GM18858 (cell line): ENCODE results near the gene KCNH1.

Source experiments
- ATAC-seq: cut with Tn5 transposase; IDR thresholded peaks from one replicate; pipeline ENCODE4 v1.9.1; 2021; ENCODE audit not compliant: unreplicated experiment

KCNH1 gene

DNA sequence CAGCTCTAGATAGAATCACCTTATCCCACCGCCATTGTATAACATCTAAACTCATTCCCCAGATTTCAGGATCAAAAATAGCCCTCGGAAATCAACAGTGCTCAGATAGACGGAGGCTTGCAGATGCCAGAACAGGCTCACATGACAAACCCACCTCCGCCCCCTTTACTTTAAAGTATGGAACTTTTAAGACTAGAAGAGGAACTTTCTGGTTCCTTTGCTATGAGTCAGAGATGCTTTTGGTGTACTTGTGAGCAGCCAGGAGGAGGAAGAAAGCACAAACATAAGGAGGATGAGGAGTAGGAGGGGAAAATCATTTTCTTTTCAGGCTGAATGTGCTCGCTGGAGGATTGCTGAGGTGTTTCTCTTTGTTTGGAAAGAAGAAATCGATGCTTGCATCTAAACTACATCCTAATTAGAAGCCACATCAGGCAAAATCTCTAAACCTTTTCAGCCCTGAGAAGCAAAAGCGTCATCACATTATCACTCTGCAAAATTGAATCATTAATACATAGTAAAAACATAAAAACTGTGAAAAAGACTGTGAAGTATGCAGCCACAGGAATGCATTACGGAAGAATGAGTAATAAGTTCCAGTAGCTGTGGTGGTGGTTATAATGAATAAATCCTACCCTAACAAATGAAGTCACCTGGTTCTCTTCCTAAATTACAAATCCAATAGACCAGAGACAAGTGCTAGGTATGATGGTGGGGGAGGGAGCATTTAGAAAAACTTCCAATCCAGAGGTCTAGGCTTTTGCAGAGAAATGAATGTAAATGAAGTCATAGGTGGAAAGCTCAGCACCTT, 251.3 kb downstream of the KCNH1 start:
- ATAC-seq, result no peak

DNA sequence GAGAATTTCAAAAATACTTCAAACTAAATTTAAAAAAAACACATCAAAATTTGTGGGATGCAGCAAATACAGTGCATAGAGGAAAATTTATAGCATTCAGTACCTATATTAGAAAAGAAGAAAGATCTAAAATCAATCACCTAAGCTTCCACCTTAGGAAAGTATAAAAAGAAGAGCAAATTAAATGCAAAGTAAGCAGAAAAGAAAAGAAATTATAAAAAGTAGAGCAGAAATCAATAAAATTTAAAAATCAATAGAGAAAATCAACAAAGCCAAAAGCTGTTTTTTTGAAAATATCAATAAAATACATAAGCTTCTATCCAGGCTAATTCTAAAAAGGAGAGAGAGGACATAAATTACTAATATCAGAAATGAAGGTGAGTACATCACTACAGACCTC, 255.4 kb downstream of the KCNH1 start:
- ATAC-seq, result no peak

DNA sequence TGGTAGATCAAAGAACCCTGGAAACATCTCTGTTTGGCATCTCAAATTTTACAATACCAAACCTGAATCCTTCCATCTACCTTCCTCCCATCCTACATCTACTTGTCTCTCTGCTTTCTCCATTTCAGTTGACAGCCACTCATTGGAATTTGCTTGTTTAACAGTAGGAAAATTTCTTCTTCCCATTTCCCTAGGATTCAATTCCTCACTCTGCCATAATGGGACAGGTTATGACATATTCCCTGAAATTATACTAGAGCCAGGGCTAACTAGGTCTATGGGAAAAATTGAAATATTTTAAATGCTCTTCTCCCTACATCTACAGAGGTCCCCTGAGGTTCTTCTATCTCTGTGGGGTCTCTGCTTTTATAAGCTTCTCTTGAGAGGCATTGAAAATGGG, 257.7 kb downstream of the KCNH1 start:
- no peak for ATAC-seq

DNA sequence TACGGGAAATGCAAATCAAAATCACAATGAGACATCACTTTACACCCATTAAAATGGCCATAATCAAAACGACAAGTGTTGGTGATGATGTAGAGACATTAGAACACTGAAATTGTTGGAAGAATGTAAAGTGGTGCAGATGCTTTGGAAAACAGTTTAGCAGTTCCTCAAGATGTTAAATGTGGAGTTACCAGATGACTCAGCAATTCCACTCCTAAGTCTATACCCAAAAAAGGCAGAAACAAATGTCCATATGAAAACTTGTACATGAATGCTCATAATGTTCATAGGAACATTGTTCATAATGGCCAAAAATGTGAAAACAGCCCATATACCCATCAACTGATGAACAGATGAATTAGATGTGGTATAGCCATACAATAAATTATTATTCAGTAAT, 267.4 kb downstream of the KCNH1 start:
- no peak for ATAC-seq

DNA sequence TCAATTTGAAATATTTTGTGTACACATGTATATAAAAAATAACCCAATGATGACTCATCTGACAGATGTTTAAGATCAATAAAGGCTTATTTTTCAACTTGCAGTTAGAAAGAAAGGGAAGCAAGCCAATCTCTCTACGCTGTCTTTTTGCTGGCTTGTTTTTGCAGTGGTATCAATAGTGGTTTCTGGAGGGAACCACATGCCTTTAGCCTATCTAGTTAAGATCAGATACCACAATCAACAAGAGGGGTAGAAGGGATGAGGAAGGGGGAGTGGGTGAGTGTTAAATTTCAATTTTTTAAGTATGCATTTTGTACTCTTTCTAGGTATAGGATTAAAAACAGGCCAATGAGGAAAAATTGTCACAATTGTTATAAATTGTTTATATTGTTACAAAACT, 276.2 kb downstream of the KCNH1 start:
- no peak for ATAC-seq

DNA sequence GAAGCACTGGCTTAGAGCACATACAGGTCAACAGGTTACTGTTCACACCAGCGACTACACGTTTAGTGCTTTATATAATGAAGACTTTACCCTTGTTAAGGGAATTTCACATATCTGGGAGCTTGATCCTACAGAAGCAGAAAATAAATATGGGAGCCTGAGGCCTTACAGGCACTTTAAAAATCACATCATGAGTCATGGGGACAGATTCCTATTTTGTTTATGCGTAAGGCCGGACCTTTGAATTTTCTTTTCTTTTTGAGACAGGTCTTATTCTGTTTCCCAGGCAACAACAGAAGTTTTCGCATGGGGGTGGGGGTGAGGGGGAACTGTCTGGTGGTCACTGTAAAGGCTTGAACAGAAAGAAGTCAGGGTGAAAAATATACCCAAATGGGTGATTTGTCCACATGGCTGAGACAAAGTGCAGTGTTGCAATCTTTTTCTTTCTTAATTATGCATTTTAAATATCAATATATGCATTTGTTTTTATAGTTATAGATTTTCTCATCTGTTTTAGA, 276.7 kb downstream of the KCNH1 start:
- ATAC-seq, result no peak

DNA sequence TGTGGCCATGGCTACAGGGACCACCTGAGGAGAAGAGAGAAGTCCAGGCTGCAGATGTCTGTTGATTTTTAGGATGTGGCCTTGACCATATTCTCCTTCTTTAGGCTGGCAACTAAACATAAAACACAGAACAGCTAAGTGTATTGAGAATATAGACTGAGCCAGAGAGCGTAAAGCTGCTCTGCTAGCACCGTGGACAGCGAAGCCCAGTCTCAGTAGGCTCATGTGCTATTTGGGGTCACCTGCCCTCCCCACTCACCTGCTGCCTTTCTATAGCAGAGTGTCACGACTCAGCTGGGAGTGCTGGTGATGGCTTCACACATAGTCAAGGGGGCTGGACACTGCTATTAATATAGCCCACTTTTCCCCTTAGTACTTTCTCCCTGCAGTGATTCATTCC, 278.5 kb downstream of the KCNH1 start:
- no peak for ATAC-seq

DNA sequence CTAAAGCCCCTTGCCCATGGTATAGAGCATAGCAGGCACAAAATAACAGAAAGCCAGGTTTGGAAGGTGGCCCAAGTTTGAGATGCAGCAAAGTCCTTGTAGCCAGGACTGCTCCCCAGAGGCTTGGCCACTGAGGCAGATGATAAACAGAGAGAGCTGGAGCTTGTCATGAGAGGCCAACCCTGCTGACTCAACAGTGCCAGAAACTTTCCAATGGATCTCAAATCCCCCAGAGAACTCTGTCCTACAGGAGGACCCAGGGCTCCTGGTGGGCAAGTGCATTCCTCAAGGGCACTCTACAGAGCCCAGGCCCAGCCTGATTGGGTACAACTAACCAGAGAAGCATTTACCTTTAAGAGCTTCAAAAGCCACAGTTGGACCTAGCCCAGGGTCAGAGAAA, 280.7 kb downstream of the KCNH1 start:
- no peak for ATAC-seq

DNA sequence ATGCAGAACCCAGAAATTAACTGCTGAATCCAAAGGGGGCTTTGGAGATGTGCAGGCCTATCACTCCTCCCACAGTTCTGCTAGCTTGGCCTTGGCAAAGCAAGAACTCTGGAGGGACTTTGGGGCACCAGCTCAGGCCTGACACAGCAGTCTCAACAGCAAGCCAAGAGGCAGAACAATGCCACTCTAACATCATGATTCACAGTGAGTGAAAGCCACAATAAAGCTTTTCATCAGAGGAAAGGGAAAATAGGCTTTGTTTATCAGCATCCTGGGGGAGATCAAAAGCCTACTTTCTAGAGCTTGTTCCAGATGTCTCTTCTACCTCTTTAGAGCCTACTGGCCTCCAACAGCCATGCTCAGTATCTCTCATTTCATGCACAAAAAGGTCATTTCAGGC, 283.4 kb downstream of the KCNH1 start:
- no peak for ATAC-seq

DNA sequence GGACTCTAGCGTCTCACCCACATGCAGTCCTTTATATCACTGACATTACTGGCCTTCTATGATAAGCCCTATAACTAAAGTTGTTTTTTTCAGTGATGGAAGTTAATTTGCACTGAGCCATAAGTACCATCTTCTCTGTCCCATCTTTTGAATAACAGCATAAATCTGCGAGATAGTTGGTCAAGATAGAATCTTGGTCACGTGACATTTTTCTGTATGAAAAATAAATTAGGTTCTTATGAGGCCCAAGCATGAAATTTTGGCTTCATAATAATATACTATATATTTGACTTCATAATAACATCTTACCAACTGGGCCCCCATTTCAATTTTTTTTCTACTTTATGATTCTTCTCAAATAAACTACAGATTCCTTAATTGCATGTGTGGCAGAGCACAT, 285.5 kb downstream of the KCNH1 start:
- no peak for ATAC-seq

DNA sequence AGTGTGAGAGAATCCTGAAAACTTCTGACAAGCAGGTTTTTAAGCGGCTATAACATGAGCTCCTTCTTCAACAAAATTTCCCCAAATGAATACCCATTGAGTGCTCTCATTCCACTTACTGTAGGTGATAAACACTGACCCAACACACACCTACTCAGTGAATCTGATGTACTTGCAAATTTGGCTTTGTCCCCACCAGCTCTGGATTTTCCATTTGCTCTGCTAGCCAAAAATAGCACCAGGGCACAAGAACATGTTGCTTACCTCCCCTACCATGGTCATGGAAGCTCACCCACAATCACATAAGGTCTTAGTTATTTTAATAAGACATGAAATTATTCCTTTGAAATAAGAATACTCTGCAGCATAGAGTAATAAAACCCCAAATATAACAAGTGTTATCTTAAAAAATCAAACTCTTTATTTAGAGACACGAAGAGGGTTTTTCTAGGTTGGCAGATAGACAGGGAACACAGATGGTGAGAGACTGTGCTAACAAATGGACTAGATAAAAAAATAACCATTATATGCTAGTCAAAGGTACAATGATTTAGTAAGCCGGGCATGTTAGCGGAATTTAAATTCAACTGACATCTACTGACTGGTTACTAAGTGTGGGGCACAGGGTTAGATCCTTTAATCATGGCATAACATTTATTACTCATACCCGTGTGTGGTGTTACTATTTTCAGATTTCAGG, 291.9 kb downstream of the KCNH1 start:
- no peak for ATAC-seq

DNA sequence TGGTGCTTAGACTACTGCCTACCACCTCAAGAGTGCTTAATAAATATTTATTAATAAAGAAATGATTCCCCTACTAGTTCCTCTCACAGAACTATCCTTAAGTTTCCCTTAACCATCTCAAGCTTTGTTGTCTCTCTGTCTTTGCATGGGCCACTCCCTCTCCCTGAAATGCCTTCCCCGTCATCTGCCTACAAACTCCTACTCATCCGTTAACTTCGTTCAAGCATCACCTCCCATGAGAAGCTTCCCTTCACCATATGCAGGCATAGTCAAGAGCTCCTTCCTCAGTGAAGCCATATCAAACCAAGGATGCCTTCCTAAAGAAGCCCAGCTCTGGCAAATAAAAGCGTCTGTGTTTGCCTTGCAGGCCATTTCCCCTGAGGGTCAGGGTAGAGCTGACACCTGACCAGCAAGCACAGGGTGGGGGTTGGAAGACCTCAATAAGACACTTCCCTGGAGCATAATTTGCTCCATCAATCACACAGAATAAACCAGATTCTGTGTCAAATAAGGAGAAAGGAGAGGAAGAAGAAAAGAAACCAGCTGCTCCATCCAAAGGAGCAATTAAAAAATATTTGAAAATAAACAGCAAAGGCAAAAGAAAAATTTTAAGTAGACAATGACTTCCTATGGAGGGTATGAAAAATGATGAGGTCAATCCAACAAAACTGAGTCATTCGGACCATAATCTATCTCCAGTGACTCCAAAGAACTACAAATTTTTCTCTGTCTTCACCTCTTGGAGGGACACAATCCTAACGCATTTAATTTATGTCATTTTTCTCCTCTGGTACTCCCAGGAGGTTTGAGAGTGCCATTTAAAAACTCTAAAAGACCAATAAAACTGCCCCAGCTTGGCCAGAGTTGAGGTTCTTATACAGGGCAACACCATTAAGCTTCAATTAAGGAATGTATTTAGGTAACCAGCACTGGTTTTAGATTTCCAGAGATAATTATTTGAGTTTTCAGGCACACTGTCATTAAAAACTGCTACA, 303.6 kb downstream of the KCNH1 start:
- no peak for ATAC-seq

DNA sequence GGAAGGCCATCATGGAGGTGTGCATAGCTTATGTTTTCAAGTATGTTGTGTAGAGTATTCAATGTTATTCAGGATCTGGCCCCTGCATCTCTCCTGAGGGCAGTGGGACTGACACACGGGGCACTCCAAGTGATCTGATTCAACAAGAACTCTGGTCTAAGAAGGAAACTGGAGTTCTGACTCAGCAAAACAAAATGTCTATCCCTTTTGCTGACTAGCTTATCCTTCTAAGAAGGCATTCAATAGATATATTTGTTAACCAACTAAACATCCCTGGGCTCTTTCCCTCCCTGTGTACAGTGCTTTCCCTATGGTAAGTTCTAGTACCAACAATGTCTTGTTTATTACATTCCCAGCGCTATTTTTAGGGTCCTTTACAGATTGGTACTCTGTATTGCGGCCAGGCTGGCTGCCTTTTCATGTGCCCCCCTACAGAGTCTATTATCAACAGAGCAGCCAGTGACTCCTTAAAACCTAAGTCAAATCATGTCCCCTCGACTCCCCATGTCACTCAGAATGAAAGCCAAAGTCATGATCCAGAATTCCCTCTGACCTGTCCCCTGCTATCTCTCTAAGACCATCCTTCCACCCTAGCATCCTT, 304.9 kb downstream of the KCNH1 start:
- ATAC-seq, result no peak

DNA sequence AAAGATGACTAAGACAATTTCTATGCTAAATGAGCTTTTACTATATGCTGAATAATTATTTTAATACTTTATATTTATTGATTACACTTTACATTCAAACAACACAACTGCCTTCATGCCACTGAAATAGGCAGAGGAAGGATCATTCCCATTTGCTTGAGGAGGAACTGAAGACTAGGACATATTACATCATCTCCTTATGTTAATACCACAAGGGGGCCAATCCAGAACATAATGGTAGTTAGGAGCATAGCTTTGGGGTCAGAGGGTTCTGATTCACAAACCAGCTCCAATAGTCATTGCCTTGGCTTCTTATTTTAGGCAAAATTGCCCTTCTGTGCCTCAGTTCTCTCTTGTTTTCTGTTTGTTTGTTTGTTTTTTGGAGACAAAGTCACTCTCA, 306.5 kb downstream of the KCNH1 start:
- no peak for ATAC-seq

DNA sequence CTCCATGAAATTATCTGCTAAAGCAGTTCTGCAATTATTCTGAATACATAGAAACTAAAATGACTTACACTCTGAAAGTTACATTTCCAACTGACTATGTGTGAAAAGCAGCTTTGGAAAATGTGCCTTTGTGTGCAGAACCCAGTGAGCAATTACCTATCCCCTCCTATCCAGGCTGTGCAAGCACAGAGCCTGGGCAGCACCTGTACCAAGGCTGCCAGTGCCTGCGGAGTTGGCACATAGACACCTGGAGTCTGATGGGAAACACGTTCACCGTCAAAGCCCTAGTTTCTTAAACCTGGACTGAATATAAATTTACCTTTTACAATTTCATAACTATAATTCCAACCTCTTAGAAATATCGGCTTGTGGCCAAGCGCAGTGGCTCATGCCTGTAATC, 307.3 kb downstream of the KCNH1 start:
- ATAC-seq, result no peak

DNA sequence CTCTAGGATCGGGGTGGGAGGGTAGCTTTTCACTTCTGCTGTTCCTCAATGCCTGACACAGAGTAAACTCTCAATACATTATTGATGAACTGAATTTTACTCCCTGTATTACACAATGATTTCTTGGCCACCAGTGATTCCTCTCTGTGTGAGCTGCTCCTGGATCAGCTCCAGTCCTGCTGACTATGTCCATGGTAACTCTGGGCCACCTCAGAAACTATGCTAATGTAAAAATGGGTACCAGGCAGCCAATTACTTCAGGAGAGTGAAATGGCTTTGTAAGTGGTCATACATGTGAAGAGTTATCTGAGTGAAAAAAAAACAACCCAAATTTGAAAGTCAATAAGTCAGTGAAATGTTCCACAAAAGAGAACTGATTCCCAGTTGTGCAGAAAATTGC, 311.0 kb downstream of the KCNH1 start:
- no peak for ATAC-seq

DNA sequence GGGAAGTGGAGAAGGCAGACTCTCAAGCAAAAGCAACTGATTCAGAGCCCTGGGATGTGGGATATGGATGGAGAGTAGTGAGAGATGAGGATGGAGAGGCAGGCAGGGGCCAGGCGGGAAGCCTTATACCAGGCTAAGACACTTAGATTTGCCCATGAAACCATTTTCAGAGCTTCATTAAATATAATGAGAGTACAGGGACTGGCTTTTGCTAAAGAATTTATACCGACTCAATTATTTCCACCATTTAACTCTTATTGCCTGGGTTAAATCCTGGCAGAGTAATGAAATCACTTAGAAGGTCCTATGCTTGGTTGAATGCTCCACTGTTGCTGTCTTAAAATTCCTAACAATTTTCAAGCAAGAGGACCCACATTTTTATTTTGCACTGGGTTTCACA, 311.7 kb downstream of the KCNH1 start:
- ATAC-seq, result no peak

DNA sequence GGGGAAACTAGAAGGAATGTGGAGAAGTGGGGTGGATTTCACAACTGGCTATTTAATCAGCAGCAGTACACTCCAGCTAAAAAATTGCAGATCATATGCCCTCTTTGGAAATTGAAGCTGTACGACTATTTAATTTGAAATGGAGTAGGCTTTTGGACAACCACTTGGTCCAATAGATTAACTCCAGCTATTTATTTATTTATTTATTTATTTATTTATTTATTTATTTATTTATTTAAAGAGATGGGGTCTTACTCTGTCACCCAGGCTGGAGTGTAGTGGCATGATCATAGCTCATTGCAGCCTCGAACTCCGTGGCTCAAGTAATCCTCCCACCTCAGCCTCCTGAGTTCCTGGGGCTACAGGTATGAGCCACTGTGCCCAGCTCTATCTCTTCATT, 312.3 kb downstream of the KCNH1 start:
- no peak for ATAC-seq

DNA sequence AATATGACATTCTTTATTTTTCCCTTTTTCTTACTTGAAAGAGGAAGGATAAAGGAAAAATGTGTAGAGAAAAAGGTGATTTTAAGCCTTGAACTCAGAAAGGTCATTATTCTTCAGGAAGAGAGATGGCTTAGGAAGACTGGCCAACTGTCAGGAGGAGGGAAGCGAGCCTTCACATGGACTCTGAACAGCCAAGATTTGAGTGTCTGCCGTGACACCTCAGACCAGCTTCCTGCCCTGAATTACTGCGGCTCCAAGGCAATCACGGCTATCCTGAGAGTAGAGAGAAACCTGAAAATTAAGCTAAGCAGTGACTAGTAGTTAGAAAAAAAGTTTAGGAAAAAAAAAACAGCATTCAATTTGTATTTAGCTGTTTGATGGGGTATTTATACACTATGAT, 314.7 kb downstream of the KCNH1 start:
- ATAC-seq, result no peak

DNA sequence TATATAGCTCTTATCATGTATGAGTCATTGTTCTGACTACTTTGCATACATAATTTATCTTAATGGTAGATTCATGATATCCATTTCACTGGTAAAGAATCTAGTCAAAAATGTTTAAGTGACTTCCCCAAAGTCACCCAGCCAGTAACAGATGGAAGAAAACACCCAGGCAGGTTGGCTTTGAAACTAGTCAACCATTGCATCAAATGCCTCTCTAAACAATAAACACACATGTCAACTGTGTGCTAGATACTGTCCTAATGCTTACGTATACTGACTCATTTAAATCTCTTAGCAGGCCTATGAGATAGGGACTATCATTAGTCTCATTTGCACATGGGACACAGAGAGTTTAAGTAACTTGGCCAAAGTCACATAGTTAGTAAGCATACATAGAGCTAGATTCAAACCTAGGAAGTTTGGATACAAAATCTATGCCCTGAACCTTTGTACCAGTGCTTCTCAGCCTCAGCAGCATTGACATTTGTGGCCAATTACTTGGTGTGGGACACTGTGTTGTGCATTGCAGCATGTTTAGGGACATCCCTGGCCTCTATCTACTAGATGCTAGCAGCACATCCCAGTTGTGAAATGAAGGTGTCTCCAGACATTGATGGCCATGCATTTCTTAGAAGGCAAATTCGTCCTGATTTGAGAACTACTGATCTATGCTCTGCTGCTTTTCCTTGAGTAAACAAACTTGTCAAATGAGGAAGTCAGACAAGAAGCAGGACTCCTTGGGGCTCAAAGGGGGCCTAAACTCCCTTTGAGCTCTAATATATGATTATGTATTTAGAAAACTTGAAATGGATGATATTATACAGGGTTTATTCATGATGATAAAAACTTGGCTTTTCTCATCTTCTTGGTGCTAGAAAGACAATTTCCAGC, 316.3 kb downstream of the KCNH1 start:
- no peak for ATAC-seq
